Right cardiac atrium (tissue), 5 donors: ENCODE results near the gene ZNF213. TPM values are rescaled to one million over a fixed set of nuclear protein-coding genes. Genes with fewer than 3 reads are reported as not detected.

Source experiments
- ATAC-seq, 2 donors: fragments of 200-7000 bp; cut with Tn5 transposase; one replicate each; pipeline versions ENCODE4 v1.8.0 to v1.9.1; 2020; ENCODE audit warnings: moderate library complexity in 2 of 2, mild to moderate bottlenecking in 1 of 2
- DNase-seq, 3 donors: peaks; one replicate each; pipeline ENCODE4 v3.0.0-alpha.2; 2020
- H3K27ac ChIP-seq: one replicate; pipeline ENCODE4 v1.5.1; 2013; ENCODE audit warnings: mild to moderate bottlenecking, low read length, control low read depth, moderate library complexity
- H3K27me3 ChIP-seq: one replicate; pipeline ENCODE4 v1.6.1; 2013; ENCODE audit not compliant: control insufficient read depth, insufficient read depth
- H3K4me1 ChIP-seq: one replicate; pipeline ENCODE4 v1.6.1; 2013; ENCODE audit warnings: low read length; ENCODE audit not compliant: control insufficient read depth, insufficient read depth
- H3K4me3 ChIP-seq: one replicate; pipeline ENCODE4 v1.5.1; 2013; ENCODE audit warnings: low read length, control low read depth
- H3K9me3 ChIP-seq: one replicate; pipeline ENCODE4 v1.6.1; 2013; ENCODE audit warnings: low read length; ENCODE audit not compliant: control insufficient read depth
- WGBS: extraction: QIAGEN DNeasy Blood & Tissue Kit; methylation state at CpG from one replicate; pipeline ENCODE4 v1.1.7; 2013; 5-methylcytosine and 5-hydroxymethylcytosine counted together
- intact Hi-C, 4 donors: fragments of 100-400 bp; cut with DNase I; formaldehyde crosslinking; loops; one replicate each; pipeline versions ENCODE4 v1.11.0 to v1.14.0; 2022 to 2023
- polyA plus RNA-seq: library from polyadenylated mRNA; stranded (reverse); fragments of 200-250 nt; gene quantifications from one replicate; pipeline ENCODE4 v1.2.3, GENCODE V29; 2013
- total RNA-seq, 4 donors: library from RNA; stranded (reverse); fragmentation: NEBNext Ultra II Directional; extraction: Animal tissue kit (Norgen Biotek cat#: 25700); gene quantifications; one replicate each; pipeline ENCODE4 v1.2.1, GENCODE V29; 2021
- donor health status: healthy with polysubstance abuse.
- donor health status: DM: no; HTN: yes; CAD: no.
- donor health status: DM: no; HTN: no; CAD: no.
- donor health status: DM: no; HTN: yes; CAD: no; lungs with severe emphysema.
- donor health status: DM: yes; HTN: yes; CAD: no.

The ZNF213 gene
- total and polyA plus RNA-seq, 5 donors = 6.2 to 8.7 (median 7.2) TPM

DNA sequence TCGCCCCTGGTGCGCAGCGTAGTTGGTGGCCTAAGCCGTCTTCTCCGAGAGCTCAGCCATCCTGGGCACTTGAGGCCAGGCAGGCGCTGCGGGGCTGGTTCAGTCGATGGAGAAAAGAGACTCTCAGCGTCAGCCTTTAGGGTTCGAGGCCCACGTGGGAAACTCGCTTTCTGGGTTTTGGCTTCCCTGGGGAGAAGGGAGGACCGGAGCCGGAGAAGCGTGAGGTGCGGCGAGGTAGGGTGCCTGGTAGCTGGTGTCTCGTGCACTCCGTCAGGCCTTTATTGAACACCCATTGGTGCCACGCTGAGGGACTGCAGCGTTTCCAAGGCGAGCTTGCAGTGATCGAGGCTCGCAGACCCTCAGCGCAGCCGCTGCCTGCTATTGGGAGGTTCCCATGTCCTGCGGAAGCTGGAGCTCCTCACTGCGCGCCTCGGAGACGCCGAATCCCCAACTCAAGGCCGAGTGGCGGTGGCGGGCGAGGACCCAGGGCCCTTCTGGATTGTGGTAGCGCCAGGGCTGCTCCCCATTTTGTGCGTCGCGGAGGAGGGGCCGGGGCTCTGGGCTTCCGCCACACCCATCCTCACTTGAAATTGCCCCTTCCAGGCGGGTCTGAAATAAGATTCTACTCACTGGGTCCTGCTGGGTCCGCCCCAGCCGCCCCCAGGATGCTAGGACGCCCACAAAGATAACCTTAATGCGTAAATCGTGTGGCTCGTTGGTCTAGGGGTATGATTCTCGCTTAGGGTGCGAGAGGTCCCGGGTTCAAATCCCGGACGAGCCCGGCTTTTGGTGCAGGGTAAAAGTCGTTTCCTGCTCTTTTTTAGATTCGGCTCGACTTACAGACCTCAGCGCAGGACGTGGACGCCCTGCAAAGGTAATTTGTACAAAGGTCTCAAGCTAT lies 54.3 kb downstream of the ZNF213 start:
- H3K27me3 ChIP-seq = peaks cover 2% of the 10 kb centered on the region
- no peak overlapping the region for H3K27ac ChIP-seq
- no peak overlapping the region for H3K4me3 ChIP-seq
- DNase-seq (no peak), ATAC-seq (peak; percentile 33 to 54)
- intact Hi-C loops = no loop called here
- no peaks in the 10 kb centered on the region for H3K4me1 ChIP-seq
- WGBS = 2% methylated on average over 61 of the region's 61 CpGs
- H3K9me3 ChIP-seq = no peaks in the 10 kb centered on the region

GRCh38 chr16:3189869-3190268 lies 55.0 kb downstream of the ZNF213 start:
- 20% methylated on average over 11 of the region's 11 CpGs for WGBS
- H3K9me3 ChIP-seq = no peaks in the 10 kb centered on the region
- ATAC-seq (no peak), DNase-seq (no peak)
- H3K27me3 ChIP-seq = peaks cover 5% of the 10 kb centered on the region
- H3K27ac ChIP-seq = no peak overlapping the region
- H3K4me1 ChIP-seq = no peaks in the 10 kb centered on the region
- no peak overlapping the region for H3K4me3 ChIP-seq
- intact Hi-C loops = no loop called here

GRCh38 chr16:3190949-3191353 lies 56.1 kb downstream of the ZNF213 start:
- Histone ChIP-seq H3K9me3 (no peaks in the 10 kb centered on the region), H3K4me3 (no peak overlapping the region), H3K27me3 (peaks cover 5% of the 10 kb centered on the region), H3K27ac (no peak overlapping the region), H3K4me1 (no peaks in the 10 kb centered on the region)
- intact Hi-C loops = no loop called here
- no peak for ATAC-seq
- 10% methylated on average over 16 of the region's 16 CpGs for WGBS
- no peak for DNase-seq

Other genes with a start within 250 kb of the ZNF213 start
- gene FLYWCH1, start 223.1 kb upstream of the ZNF213 start, total RNA-seq = 10 to 100 TPM; 35.8 to 43.9 (median 36.4) TPM
- gene FLYWCH1, start 223.1 kb upstream of the ZNF213 start, polyA plus RNA-seq = 28.9 TPM
- gene KREMEN2, start 170.8 kb upstream of the ZNF213 start, total RNA-seq = not detected
- gene KREMEN2, start 170.8 kb upstream of the ZNF213 start, polyA plus RNA-seq = not detected
- gene PAQR4, start 165.7 kb upstream of the ZNF213 start, total RNA-seq = 1 to 10 TPM; 4.0 to 8.8 (median 5.5) TPM
- gene PAQR4, start 165.7 kb upstream of the ZNF213 start, polyA plus RNA-seq = 10.3 TPM
- 1 to 10 TPM in 2 of 4 donors, not detected in 2; 1.1 to 2.1 TPM for gene PKMYT1, start 154.6 kb upstream of the ZNF213 start, total RNA-seq
- 2.1 TPM for gene PKMYT1, start 154.6 kb upstream of the ZNF213 start, polyA plus RNA-seq
- under 1 TPM; 0.14 to 0.46 (median 0.25) TPM for gene CLDN9, start 122.1 kb upstream of the ZNF213 start, total RNA-seq
- gene CLDN9, start 122.1 kb upstream of the ZNF213 start, polyA plus RNA-seq = 0.41 TPM
- not detected for gene CLDN6, start 116.8 kb upstream of the ZNF213 start, total RNA-seq
- not detected for gene CLDN6, start 116.8 kb upstream of the ZNF213 start, polyA plus RNA-seq
- gene TNFRSF12A, start 114.7 kb upstream of the ZNF213 start, total RNA-seq = 10 to 100 TPM; 13.8 to 50.8 (median 28.0) TPM
- 94.7 TPM for gene TNFRSF12A, start 114.7 kb upstream of the ZNF213 start, polyA plus RNA-seq
- gene HCFC1R1, start 111.1 kb upstream of the ZNF213 start, total RNA-seq = 10 to 100 TPM; 43.7 to 80.5 (median 64.6) TPM
- 122 TPM for gene HCFC1R1, start 111.1 kb upstream of the ZNF213 start, polyA plus RNA-seq
- gene THOC6, start 111.0 kb upstream of the ZNF213 start, total RNA-seq = 10 to 100 TPM; 11.1 to 13.7 (median 13.0) TPM
- 13.1 TPM for gene THOC6, start 111.0 kb upstream of the ZNF213 start, polyA plus RNA-seq
- gene BICDL2, start 98.1 kb upstream of the ZNF213 start, total RNA-seq = not detected
- not detected for gene BICDL2, start 98.1 kb upstream of the ZNF213 start, polyA plus RNA-seq
- 1 to 10 TPM in 2 of 4 donors, under 1 TPM in 2; 0.72 to 1.7 (median 0.95) TPM for gene MMP25, start 88.5 kb upstream of the ZNF213 start, total RNA-seq
- gene MMP25, start 88.5 kb upstream of the ZNF213 start, polyA plus RNA-seq = 0.68 TPM
- 10 to 100 TPM; 27.5 to 55.0 (median 37.8) TPM for gene IL32, start 69.4 kb upstream of the ZNF213 start, total RNA-seq
- 62.8 TPM for gene IL32, start 69.4 kb upstream of the ZNF213 start, polyA plus RNA-seq
- gene ZSCAN10, start 35.7 kb upstream of the ZNF213 start, total RNA-seq = not detected
- gene ZSCAN10, start 35.7 kb upstream of the ZNF213 start, polyA plus RNA-seq = not detected
- 10 to 100 TPM in 1 of 4 donors, 1 to 10 TPM in 3; 6.4 to 10.1 (median 9.2) TPM for gene ZNF205, start 22.4 kb upstream of the ZNF213 start, total RNA-seq
- gene ZNF205, start 22.4 kb upstream of the ZNF213 start, polyA plus RNA-seq = 10.9 TPM
- not detected for gene OR1F1, start 53.2 kb downstream of the ZNF213 start, total RNA-seq
- not detected for gene OR1F1, start 53.2 kb downstream of the ZNF213 start, polyA plus RNA-seq
- 1 to 10 TPM; 4.9 to 7.9 (median 6.1) TPM for gene ZNF200, start 100.1 kb downstream of the ZNF213 start, total RNA-seq
- gene ZNF200, start 100.1 kb downstream of the ZNF213 start, polyA plus RNA-seq = 2.9 TPM
- 1 to 10 TPM in 3 of 4 donors, under 1 TPM in 1; 0.91 to 1.6 (median 1.6) TPM for gene MEFV, start 121.6 kb downstream of the ZNF213 start, total RNA-seq
- 0.32 TPM for gene MEFV, start 121.6 kb downstream of the ZNF213 start, polyA plus RNA-seq
- gene ZNF263, start 148.5 kb downstream of the ZNF213 start, total RNA-seq = 10 to 100 TPM; 10.5 to 17.8 (median 12.0) TPM
- 8.3 TPM for gene ZNF263, start 148.5 kb downstream of the ZNF213 start, polyA plus RNA-seq
- 1 to 10 TPM; 5.1 to 8.7 (median 6.4) TPM for gene TIGD7, start 170.4 kb downstream of the ZNF213 start, total RNA-seq
- gene TIGD7, start 170.4 kb downstream of the ZNF213 start, polyA plus RNA-seq = 3.5 TPM
- gene ZNF75A, start 170.5 kb downstream of the ZNF213 start, total RNA-seq = 10 to 100 TPM; 19.8 to 23.0 (median 21.5) TPM
- 16.0 TPM for gene ZNF75A, start 170.5 kb downstream of the ZNF213 start, polyA plus RNA-seq
- gene OR2C1, start 220.9 kb downstream of the ZNF213 start, total RNA-seq = under 1 TPM in 1 of 4 donors, not detected in 3; 0.21 TPM
- gene OR2C1, start 220.9 kb downstream of the ZNF213 start, polyA plus RNA-seq = not detected